Stimulated activated naive B cell treated with anti-CD40 and anti-IgM and Interleukin-4, amounts not matched to agents 10 μg/mL and 1 μg/mL and 100 μg/mL, for 72 hours (primary cell): Measurements from ENCODE around the gene MIOX.
"Not testable (repeated sequence)": the region's sequence is repeated elsewhere in the genome, so short reads cannot be mapped to it uniquely, and the experiment has no call there.

Experiments
- ATAC-seq, 2 donors: fragments of 150-1000 bp; cut with Tn5 transposase; replicated peaks; 2 replicates each; pipeline ENCODE4 v1.10.0; 2021; ENCODE audit warnings: moderate library complexity in 1 of 2
- DNase-seq: peaks from one replicate; pipeline ENCODE4 v3.0.0; 2021
- H3K27ac Mint-ChIP-seq: one replicate; pipeline ENCODE4 v1.8.0; 2022; ENCODE audit warnings: mild to moderate bottlenecking, mixed read lengths
- H3K27me3 Mint-ChIP-seq, 2 donors: one replicate each; pipeline ENCODE4 v1.8.0; 2022; ENCODE audit warnings: mixed read lengths in 2 of 2
- H3K36me3 Mint-ChIP-seq, 2 donors: one replicate each; pipeline ENCODE4 v1.8.0; 2022; ENCODE audit warnings: mixed read lengths in 2 of 2, mild to moderate bottlenecking in 1 of 2
- H3K4me1 Mint-ChIP-seq, 2 donors: one replicate each; pipeline ENCODE4 v1.8.0; 2022; ENCODE audit warnings: mixed read lengths in 2 of 2, mild to moderate bottlenecking in 1 of 2
- H3K4me3 Mint-ChIP-seq, 2 donors: one replicate each; pipeline ENCODE4 v1.8.0; 2022; ENCODE audit warnings: mild to moderate bottlenecking in 2 of 2, mixed read lengths in 2 of 2, moderate library complexity in 1 of 2
- H3K9me3 Mint-ChIP-seq, 2 donors: one replicate each; pipeline ENCODE4 v1.8.0; 2022; ENCODE audit warnings: mixed read lengths in 2 of 2, mild to moderate bottlenecking in 1 of 2

Gene MIOX

GRCh38 chr22:50526834-50527801 lies 40.5 kb downstream of the MIOX start:
- DNase-seq (peak; percentile 70), ATAC-seq (peak; percentile 22 to 23)
- H3K27ac Mint-ChIP-seq, result peak overlapping the region; percentile 94
- H3K27me3 Mint-ChIP-seq, result no peaks in the 10 kb centered on the region
- H3K9me3 Mint-ChIP-seq, result no peaks in the 10 kb centered on the region
- H3K36me3 Mint-ChIP-seq, result peaks cover 46 to 47% of the 10 kb centered on the region in 2 donors
- H3K4me1 Mint-ChIP-seq, result peaks cover 40 to 70% of the 10 kb centered on the region in 2 donors
- H3K4me3 Mint-ChIP-seq, result peak overlapping the region; percentile 87 to 93

GRCh38 chr22:50527921-50528681 lies 41.4 kb downstream of the MIOX start:
- peaks cover 44 to 72% of the 10 kb centered on the region in 2 donors for H3K4me1 Mint-ChIP-seq
- ATAC-seq, result no peak
- H3K27me3 Mint-ChIP-seq, result no peaks in the 10 kb centered on the region
- H3K36me3 Mint-ChIP-seq, result peaks cover 42 to 44% of the 10 kb centered on the region in 2 donors
- no peaks in the 10 kb centered on the region for H3K9me3 Mint-ChIP-seq
- DNase-seq, result no peak
- peak overlapping the region; percentile 87 to 93 for H3K4me3 Mint-ChIP-seq
- peak overlapping the region; percentile 94 for H3K27ac Mint-ChIP-seq

- H3K27me3 Mint-ChIP-seq, result no peaks in the 10 kb centered on the region
- H3K4me3 Mint-ChIP-seq, result peak overlapping the region; percentile 87 to 93
- H3K27ac Mint-ChIP-seq, result peak overlapping the region; percentile 94
- ATAC-seq, result no peak
- DNase-seq, result no peak
- H3K36me3 Mint-ChIP-seq, result peaks cover 39 to 43% of the 10 kb centered on the region in 2 donors
- H3K9me3 Mint-ChIP-seq, result no peaks in the 10 kb centered on the region
- peaks cover 49 to 68% of the 10 kb centered on the region in 2 donors for H3K4me1 Mint-ChIP-seq
Measured at GRCh38 chr22:50528682-50529415, 42.2 kb downstream of the MIOX start.

GRCh38 chr22:50529416-50529896 lies 42.8 kb downstream of the MIOX start:
- Mint-ChIP-seq H3K36me3 (peaks cover 35 to 39% of the 10 kb centered on the region in 2 donors), H3K27ac (peak overlapping the region; percentile 94), H3K9me3 (no peaks in the 10 kb centered on the region), H3K4me3 (peak overlapping the region; percentile 87 to 93), H3K27me3 (no peaks in the 10 kb centered on the region), H3K4me1 (peaks cover 48 to 68% of the 10 kb centered on the region in 2 donors)
- DNase-seq (no peak), ATAC-seq (no peak)

GRCh38 chr22:50529897-50530579 lies 43.4 kb downstream of the MIOX start, which contains the start of gene TYMP:
Gene TYMP (minus strand): TSS chr22:50530012. CDS start chr22:50529709, 303 bp downstream.
- Mint-ChIP-seq H3K27me3 (no peaks in the 10 kb centered on the region), H3K4me3 (peak within 1 kb of the TSS; percentile 93 to 99), H3K36me3 (peaks cover 29 to 33% of the 10 kb centered on the region in 2 donors), H3K4me1 (peaks cover 45 to 67% of the 10 kb centered on the region in 2 donors), H3K27ac (peak within 1 kb of the TSS; percentile 100), H3K9me3 (no peaks in the 10 kb centered on the region)
- ATAC-seq (peak; percentile 33 to 35), DNase-seq (peak; percentile 80)

GRCh38 chr22:50530580-50530876 lies 43.9 kb downstream of the MIOX start:
- peak overlapping the region; percentile 100 for H3K27ac Mint-ChIP-seq
- DNase-seq, result no peak
- H3K4me1 Mint-ChIP-seq, result peaks cover 45 to 62% of the 10 kb centered on the region in 2 donors
- ATAC-seq, result peak; percentile 2 to 7
- no peaks in the 10 kb centered on the region for H3K27me3 Mint-ChIP-seq
- no peaks in the 10 kb centered on the region for H3K9me3 Mint-ChIP-seq
- peaks cover 29% of the 10 kb centered on the region in 2 donors for H3K36me3 Mint-ChIP-seq
- H3K4me3 Mint-ChIP-seq, result peak overlapping the region; percentile 93 to 99

GRCh38 chr22:50530877-50531545 lies 44.4 kb downstream of the MIOX start:
- Mint-ChIP-seq H3K9me3 (no peaks in the 10 kb centered on the region), H3K27ac (peak overlapping the region; percentile 100), H3K4me1 (peaks cover 45 to 60% of the 10 kb centered on the region in 2 donors), H3K36me3 (peaks cover 29% of the 10 kb centered on the region in 2 donors), H3K4me3 (peak overlapping the region; percentile 93 to 99), H3K27me3 (no peaks in the 10 kb centered on the region)
- peak; percentile 55 for ATAC-seq
- DNase-seq, result peak; percentile 85

GRCh38 chr22:50531546-50531961 lies 44.9 kb downstream of the MIOX start:
- DNase-seq, result peak; percentile 79
- peak; percentile 55 to 56 for ATAC-seq
- Mint-ChIP-seq H3K27me3 (no peaks in the 10 kb centered on the region), H3K4me3 (peak overlapping the region; percentile 93 to 99), H3K4me1 (peaks cover 45 to 59% of the 10 kb centered on the region in 2 donors), H3K9me3 (no peaks in the 10 kb centered on the region), H3K27ac (peak overlapping the region; percentile 100), H3K36me3 (peaks cover 29% of the 10 kb centered on the region in 2 donors)

- peak overlapping the region; percentile 100 for H3K27ac Mint-ChIP-seq
- peaks cover 40 to 57% of the 10 kb centered on the region in 2 donors for H3K4me1 Mint-ChIP-seq
- peak overlapping the region; percentile 93 to 99 for H3K4me3 Mint-ChIP-seq
- DNase-seq (no peak), ATAC-seq (no peak)
- H3K27me3 Mint-ChIP-seq, result no peaks in the 10 kb centered on the region
- no peaks in the 10 kb centered on the region for H3K9me3 Mint-ChIP-seq
- H3K36me3 Mint-ChIP-seq, result peaks cover 24% of the 10 kb centered on the region in 2 donors
Measured at GRCh38 chr22:50531962-50532674, 45.5 kb downstream of the MIOX start.

- Mint-ChIP-seq H3K4me1 (peaks cover 36 to 53% of the 10 kb centered on the region in 2 donors), H3K36me3 (peaks cover 16 to 18% of the 10 kb centered on the region in 2 donors)
- no peak for DNase-seq
Measured at GRCh38 chr22:50532824-50533796, 46.5 kb downstream of the MIOX start.

GRCh38 chr22:50533856-50534711 lies 47.4 kb downstream of the MIOX start:
- Mint-ChIP-seq H3K4me3 (peak overlapping the region; percentile 39 to 46), H3K27ac (peak overlapping the region; percentile 90), H3K4me1 (peaks cover 30 to 53% of the 10 kb centered on the region in 2 donors)
- not testable (repeated sequence) for DNase-seq, H3K36me3 Mint-ChIP-seq, ATAC-seq, H3K27me3 Mint-ChIP-seq, H3K9me3 Mint-ChIP-seq

More at GRCh38 chr22:50532824-50533796, 46.5 kb downstream of the MIOX start:
- Mint-ChIP-seq H3K27me3 (no peaks in the 10 kb centered on the region), H3K4me3 (peak overlapping the region; percentile 93 to 99), H3K9me3 (no peaks in the 10 kb centered on the region), H3K27ac (peak overlapping the region; percentile 92)
- no peak for ATAC-seq
